IMR-90 (cell line): ENCODE results near the gene C11orf65. TPM values are rescaled to one million over a fixed set of nuclear protein-coding genes. Genes with fewer than 3 reads are reported as not detected.

Experiments used
- ATAC-seq: fragments of 200-7000 bp; cut with Tn5 transposase; 2 replicates; pipeline ENCODE4 v1.9.1; 2020; ENCODE audit warnings: low read depth, mild to moderate bottlenecking, moderate library complexity
- BruUV-seq: library from RNA; stranded (reverse); fragments of 400-500 nt; replicated peaks from 2 replicates; lab custom pipeline; 2021; lab: Mats Ljungman, UMichigan
- CTCF ChIA-PET: fragments of 300-600 bp; formaldehyde crosslinking; extraction: SDS; loops from one replicate; lab custom pipeline; 2021; ENCODE audit warnings: antibody characterized with exemption; lab: Yijun Ruan, JAX
- POLR2A ChIA-PET: fragments of 300-600 bp; sonication (Branson Sonifier 250); formaldehyde crosslinking; loops from one replicate; lab custom pipeline; 2022; ENCODE audit warnings: antibody characterized with exemption; ENCODE audit not compliant: unreplicated experiment; lab: Charles Lee
- DNase-seq: peaks from one replicate; pipeline ENCODE4 v3.0.0; 2013
- H2AFZ ChIP-seq: replicated peaks from 2 replicates; pipeline ENCODE3; 2013; ENCODE audit warnings: low read length, mild to moderate bottlenecking; ENCODE audit not compliant: poor library complexity
- H2AK5ac ChIP-seq: 2 replicates; pipeline ENCODE4 v1.6.1; 2013; ENCODE audit warnings: low read depth, low read length, inconsistent platforms
- H2AK9ac ChIP-seq: replicated peaks from 2 replicates; pipeline ENCODE3; 2013; ENCODE audit warnings: mild to moderate bottlenecking, low read depth, low read length, moderate library complexity; ENCODE audit not compliant: poor library complexity
- H2BK120ac ChIP-seq: 2 replicates; pipeline ENCODE4 v1.6.1; 2013; ENCODE audit warnings: low read depth, low read length, inconsistent platforms
- H2BK15ac ChIP-seq: 3 replicates; pipeline ENCODE4 v1.6.1; 2013; ENCODE audit warnings: low read depth, low read length, inconsistent platforms
- H2BK20ac ChIP-seq: 2 replicates; pipeline ENCODE4 v1.6.1; 2013; ENCODE audit warnings: low read depth, mild to moderate bottlenecking, inconsistent platforms, low read length, moderate library complexity
- H2BK5ac ChIP-seq: 2 replicates; pipeline ENCODE4 v1.6.1; 2013; ENCODE audit warnings: mild to moderate bottlenecking, low read depth, low read length, inconsistent platforms; ENCODE audit not compliant: poor library complexity, severe bottlenecking
- H3K14ac ChIP-seq: replicated peaks from 2 replicates; pipeline ENCODE4 v1.6.1; 2013; ENCODE audit warnings: low read depth, low read length, inconsistent platforms
- H3K18ac ChIP-seq: 2 replicates; pipeline ENCODE4 v1.6.1; 2013; ENCODE audit warnings: low read depth, low read length, control low read depth
- H3K23ac ChIP-seq: 2 replicates; pipeline ENCODE4 v1.6.1; 2013; ENCODE audit warnings: low read depth, low read length, inconsistent platforms
- H3K27ac ChIP-seq: 2 replicates; pipeline ENCODE4 v1.5.1; 2013; ENCODE audit warnings: mild to moderate bottlenecking, control low read depth, low read length; ENCODE audit not compliant: insufficient read depth
- H3K27me3 ChIP-seq: 2 replicates; pipeline ENCODE4 v1.6.1; 2013; ENCODE audit warnings: low read length; ENCODE audit not compliant: control insufficient read depth, insufficient read depth
- H3K36me3 ChIP-seq: 2 replicates; pipeline ENCODE4 v1.6.1; 2013; ENCODE audit warnings: low read length, mixed read lengths; ENCODE audit not compliant: control insufficient read depth, insufficient read depth
- H3K4ac ChIP-seq: 2 replicates; pipeline ENCODE4 v1.6.1; 2013; ENCODE audit warnings: low read depth, low read length, inconsistent platforms
- H3K4me1 ChIP-seq: 2 replicates; pipeline ENCODE4 v1.6.1; 2013; ENCODE audit warnings: low read length, mixed read lengths; ENCODE audit not compliant: control insufficient read depth, insufficient read depth
- H3K4me2 ChIP-seq: 2 replicates; pipeline ENCODE4 v1.6.1; 2013; ENCODE audit warnings: low read depth, mild to moderate bottlenecking, control low read depth, low read length, moderate library complexity
- H3K4me3 ChIP-seq: 2 replicates; pipeline ENCODE4 v1.5.1; 2013; ENCODE audit warnings: low read depth, mild to moderate bottlenecking, control low read depth, low read length, moderate library complexity; ENCODE audit not compliant: insufficient read depth
- H3K56ac ChIP-seq: 2 replicates; pipeline ENCODE4 v1.6.1; 2013; ENCODE audit warnings: low read length, inconsistent platforms; ENCODE audit not compliant: insufficient read depth; ENCODE audit errors: extremely low read depth
- H3K79me1 ChIP-seq, 2 experiments: 2 replicates each; pipeline ENCODE4 v1.6.1; 2013; ENCODE audit warnings: low read length in 2 of 2, inconsistent platforms in 1 of 2, low read depth in 1 of 2
- H3K9ac ChIP-seq: 2 replicates; pipeline ENCODE4 v1.6.1; 2013; ENCODE audit warnings: low read depth, low read length, control low read depth
- H3K9me1 ChIP-seq: 2 replicates; pipeline ENCODE4 v1.6.1; 2013; ENCODE audit warnings: low read length, inconsistent platforms; ENCODE audit not compliant: insufficient read depth
- H3K9me3 ChIP-seq: 2 replicates; pipeline ENCODE4 v1.6.1; 2013; ENCODE audit warnings: low read length; ENCODE audit not compliant: control insufficient read depth, insufficient read depth
- H4K20me1 ChIP-seq: 2 replicates; pipeline ENCODE4 v1.6.1; 2013; ENCODE audit warnings: low read length, inconsistent platforms; ENCODE audit not compliant: insufficient read depth
- H4K5ac ChIP-seq: 2 replicates; pipeline ENCODE4 v1.6.1; 2013; ENCODE audit warnings: mild to moderate bottlenecking, low read depth, low read length, control low read depth
- H4K8ac ChIP-seq, 2 experiments: 2 replicates each; pipeline ENCODE4 v1.6.1; 2013; ENCODE audit warnings: low read depth in 2 of 2, low read length in 2 of 2, control low read depth in 1 of 2, inconsistent platforms in 1 of 2
- H4K91ac ChIP-seq: 2 replicates; pipeline ENCODE4 v1.6.1; 2013; ENCODE audit warnings: low read depth, low read length, inconsistent platforms; ENCODE audit not compliant: insufficient read depth
- CEBPB ChIP-seq: IDR thresholded peaks from 2 replicates; pipeline ENCODE4 v1.6.1; 2012; ENCODE audit warnings: low read depth, low read length, improper control_type of control experiment
- CHD1 ChIP-seq: IDR thresholded peaks from 2 replicates; pipeline ENCODE4 v1.6.1; 2012; ENCODE audit warnings: low read depth, low read length, improper control_type of control experiment
- CTCF ChIP-seq: conservative IDR thresholded peaks from 2 replicates; pipeline ENCODE4 v1.5.1; 2012; ENCODE audit warnings: mild to moderate bottlenecking, low read depth, low read length, improper control_type of control experiment
- ELK1 ChIP-seq: fragments of 150-350 bp; IDR thresholded peaks from 2 replicates; pipeline ENCODE4 v1.6.1; 2016; ENCODE audit warnings: low read depth, mild to moderate bottlenecking, low read length, moderate library complexity, borderline replicate concordance
- MAFK ChIP-seq: IDR thresholded peaks from 2 replicates; pipeline ENCODE4 v1.6.1; 2012; ENCODE audit warnings: low read depth, low read length, improper control_type of control experiment
- NFE2L2 ChIP-seq: fragments of 150-350 bp; IDR thresholded peaks from 2 replicates; pipeline ENCODE4 v1.6.1; 2016; ENCODE audit warnings: low read depth, mild to moderate bottlenecking, low read length
- RAD21 ChIP-seq: IDR thresholded peaks from 2 replicates; pipeline ENCODE4 v1.6.1; 2012; ENCODE audit warnings: low read length, improper control_type of control experiment
- RCOR1 ChIP-seq: IDR thresholded peaks from 2 replicates; pipeline ENCODE4 v1.6.1; 2012; ENCODE audit warnings: mild to moderate bottlenecking, low read length, improper control_type of control experiment; ENCODE audit not compliant: insufficient replicate concordance
- WGBS, 2 experiments: methylation state at CpG; one replicate each; pipeline versions ENCODE4 v1.1.5 to v1.1.7; 2013; ENCODE audit warnings: missing lambda C conversion rate in 2 of 2; ENCODE audit not compliant: insufficient read length in 1 of 2; ENCODE audit errors: extremely low coverage in 2 of 2; 5-methylcytosine and 5-hydroxymethylcytosine counted together
- dilution Hi-C: fragments of 300-500 bp; cut with HindIII; formaldehyde crosslinking; loops from one replicate; pipeline ENCODE4 v1.14.3; 2018; ENCODE audit warnings: low sequenced_read_pairs; ENCODE audit not compliant: unreplicated experiment
- in situ Hi-C: fragments of 300-500 bp; cut with MboI; formaldehyde crosslinking; loops from 3 replicates; pipeline ENCODE4 v1.14.3; 2019; ENCODE audit warnings: low sequenced_read_pairs, inconsistent platforms, mixed read lengths
- intact Hi-C: fragments of 100-400 bp; cut with micrococcal nuclease; formaldehyde crosslinking; loops from 2 replicates; pipeline ENCODE4 v1.10.0; 2022
- polyA plus RNA-seq, 3 experiments: library from polyadenylated mRNA; depleted of rRNA; stranded (reverse); fragments of >200 nt; gene quantifications; 2 replicates each; pipeline ENCODE4 v1.2.3, GENCODE V29; 2012; ENCODE audit warnings: low replicate concordance in 1 of 3
- total RNA-seq: library from RNA; depleted of rRNA; stranded (reverse); fragments of >200 nt; gene quantifications from 2 replicates; pipeline ENCODE4 v1.2.3, GENCODE V29; 2012

Gene C11orf65
- total and polyA plus RNA-seq, 2 of the 4 experiments (the other 2 are of a cell fraction) = 0.12 to 0.18 TPM

- Histone ChIP-seq H2AFZ (no peak overlapping the region), H3K23ac (no peak overlapping the region), H3K4me3 (no peak overlapping the region), H3K4me1 (peaks cover 2% of the 10 kb centered on the region; the same call in 1 of the 2 replicates), H3K56ac (no peak overlapping the region), H3K4me2 (no peak overlapping the region), H4K5ac (no peak overlapping the region), H2BK5ac (no peak overlapping the region), H3K79me1 (no peaks in the 10 kb centered on the region), H2AK5ac (no peak overlapping the region), H4K20me1 (no peaks in the 10 kb centered on the region), H3K9me3 (no peaks in the 10 kb centered on the region), H3K36me3 (no peaks in the 10 kb centered on the region), H3K14ac (no peak overlapping the region), H3K27me3 (no peaks in the 10 kb centered on the region), H2AK9ac (no peak overlapping the region), H4K8ac (no peak overlapping the region), H2BK120ac (no peak overlapping the region), H2BK15ac (no peak overlapping the region), H3K18ac (no peak overlapping the region; the same call in 1 of the 2 replicates), H3K4ac (no peak overlapping the region), H4K91ac (no peak overlapping the region), H3K9ac (no peak overlapping the region), H2BK20ac (no peak overlapping the region), H3K9me1 (no peaks in the 10 kb centered on the region), H3K27ac (no peak overlapping the region)
- BruUV-seq = no TSS peak
- ATAC-seq = no peak
- DNase-seq = no peak
- intact Hi-C loops (no loop called here), dilution Hi-C loops (no loop called here), in situ Hi-C loops (no loop called here)
- ChIA-PET CTCF (no interaction called here), POLR2A (no interaction called here)
- WGBS, 2 experiments = no CpG with 5 or more reads among the region's 2 CpGs
- TF ChIP-seq CTCF (no peak), CEBPB (no peak), CHD1 (no peak), RAD21 (no peak), NFE2L2 (no peak), RCOR1 (no peak), MAFK (no peak), ELK1 (no peak)
Measured at GRCh38 chr11:108512708-108513107, 45.4 kb upstream of the C11orf65 start.
